ENCODE results near the gene P2RY4.

Gene P2RY4

GRCh38 chrX:70268034-70268433 lies 8.0 kb upstream of the P2RY4 start, which contains the start of gene ARR3:
TSS of gene ARR3 (plus strand) at chrX:70268334. CDS start at chrX:70269386, 1,052 bp downstream.
- no peaks in the 10 kb centered on the region for H3K27me3 ChIP-seq (replicated peaks; ENCODE audit: control insufficient read depth, insufficient read depth, low read length, poor library complexity, severe bottlenecking)
- H3K4me1 ChIP-seq (ENCODE audit: control insufficient read depth, insufficient read depth, low read length, poor library complexity, severe bottlenecking) = no peaks in the 10 kb centered on the region
- DNase-seq = no peak
- H3K27ac ChIP-seq (ENCODE audit: insufficient read depth, low read length, poor library complexity, severe bottlenecking) = no peak within 1 kb of the TSS
- H3K36me3 ChIP-seq (ENCODE audit: control insufficient read depth, insufficient read depth, low read length) = no peaks in the 10 kb centered on the region
- H3K9me3 ChIP-seq (ENCODE audit: control insufficient read depth, low read length) = no peaks in the 10 kb centered on the region
- no peak within 1 kb of the TSS for H3K4me3 ChIP-seq (ENCODE audit: insufficient read depth, low read depth, low read length, poor library complexity, severe bottlenecking)

- no peak overlapping the region for H3K4me3 ChIP-seq (ENCODE audit: insufficient read depth, low read depth, low read length, poor library complexity, severe bottlenecking)
- no peaks in the 10 kb centered on the region for H3K27me3 ChIP-seq (replicated peaks; ENCODE audit: control insufficient read depth, insufficient read depth, low read length, poor library complexity, severe bottlenecking)
- no peak for DNase-seq
- no peaks in the 10 kb centered on the region for H3K4me1 ChIP-seq (ENCODE audit: control insufficient read depth, insufficient read depth, low read length, poor library complexity, severe bottlenecking)
- H3K27ac ChIP-seq (ENCODE audit: insufficient read depth, low read length, poor library complexity, severe bottlenecking) = no peak overlapping the region
- H3K36me3 ChIP-seq (ENCODE audit: control insufficient read depth, insufficient read depth, low read length) = no peaks in the 10 kb centered on the region
- no peaks in the 10 kb centered on the region for H3K9me3 ChIP-seq (ENCODE audit: control insufficient read depth, low read length)
These were observed 4.8 kb upstream of the P2RY4 start for GRCh38 chrX:70264784-70265183.

- no peaks in the 10 kb centered on the region for H3K36me3 ChIP-seq (ENCODE audit: control insufficient read depth, insufficient read depth, low read length)
- no peak overlapping the region for H3K27ac ChIP-seq (ENCODE audit: insufficient read depth, low read length, poor library complexity, severe bottlenecking)
- no peaks in the 10 kb centered on the region for H3K9me3 ChIP-seq (ENCODE audit: control insufficient read depth, low read length)
- no peak overlapping the region for H3K4me3 ChIP-seq (ENCODE audit: insufficient read depth, low read depth, low read length, poor library complexity, severe bottlenecking)
- DNase-seq = peak in 1 of 3 donors; percentile 0
- no peaks in the 10 kb centered on the region for H3K27me3 ChIP-seq (replicated peaks; ENCODE audit: control insufficient read depth, insufficient read depth, low read length, poor library complexity, severe bottlenecking)
- no peaks in the 10 kb centered on the region for H3K4me1 ChIP-seq (ENCODE audit: control insufficient read depth, insufficient read depth, low read length, poor library complexity, severe bottlenecking)
These were observed 3.1 kb upstream of the P2RY4 start for GRCh38 chrX:70262952-70263567.

DNA sequence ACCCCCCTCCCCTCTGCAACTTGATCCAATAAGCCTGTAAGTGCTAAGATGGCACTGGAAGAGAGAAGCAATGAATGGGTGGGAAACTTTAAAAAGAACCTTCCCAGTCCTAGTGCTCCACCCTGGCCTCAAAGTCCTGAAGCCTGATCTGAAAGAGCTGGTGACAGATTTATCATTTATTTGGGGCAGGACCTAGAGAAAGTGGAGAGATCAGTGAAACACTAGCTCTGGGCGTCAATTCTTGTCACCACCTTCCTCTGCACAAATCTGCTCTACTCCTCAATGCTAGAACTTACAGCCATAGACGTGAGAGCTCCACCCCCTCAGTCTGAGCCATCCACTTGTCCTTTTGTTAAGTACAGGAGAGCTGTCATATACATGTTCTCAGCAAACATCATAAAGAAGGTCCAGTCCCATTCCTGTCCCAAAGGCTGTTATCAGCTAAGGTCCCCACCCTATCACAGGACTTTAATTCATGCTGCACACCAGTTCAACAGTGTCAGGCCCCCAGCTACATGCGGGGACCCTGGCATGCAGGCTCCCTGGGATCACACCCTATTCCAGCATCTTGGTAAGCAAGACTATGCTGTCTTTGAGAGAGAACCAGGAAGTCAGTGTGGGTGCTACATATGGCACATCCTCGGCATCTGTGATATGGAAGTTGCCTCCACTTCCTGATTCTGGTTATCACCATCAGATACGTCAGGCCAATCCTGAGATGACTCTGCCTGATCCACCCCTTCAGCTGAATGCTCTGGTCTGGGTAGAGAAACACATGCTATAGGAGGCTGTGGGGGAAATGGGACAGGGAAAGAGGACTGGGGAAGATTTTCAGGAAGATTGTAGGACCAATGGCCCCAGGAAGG lies 2.3 kb downstream of the P2RY4 start:
- H3K9me3 ChIP-seq (ENCODE audit: control insufficient read depth, low read length) = no peaks in the 10 kb centered on the region
- H3K27ac ChIP-seq (ENCODE audit: insufficient read depth, low read length, poor library complexity, severe bottlenecking) = no peak overlapping the region
- DNase-seq = no peak

DNA sequence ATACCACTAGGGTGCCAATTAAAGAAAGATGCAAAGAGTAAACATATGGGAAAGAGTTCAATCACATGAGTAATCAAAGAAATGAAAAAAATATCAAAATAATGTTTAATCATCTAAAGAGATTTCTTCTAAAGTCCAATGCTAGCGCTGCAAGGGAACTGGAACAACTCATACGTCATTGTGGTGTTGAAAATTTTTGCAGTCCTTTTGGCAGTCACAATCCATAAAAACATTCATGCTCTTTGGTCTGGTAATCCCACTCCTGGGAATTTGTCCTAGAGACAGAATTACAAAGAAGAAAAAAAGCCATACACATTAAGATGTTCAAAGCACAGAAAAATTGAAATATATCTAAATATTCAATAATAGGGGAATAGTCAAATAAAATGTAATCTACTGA lies 4.6 kb downstream of the P2RY4 start:
- H3K36me3 ChIP-seq (ENCODE audit: control insufficient read depth, insufficient read depth, low read length) = no peaks in the 10 kb centered on the region
- no peak for DNase-seq
- no peak overlapping the region for H3K27ac ChIP-seq (ENCODE audit: insufficient read depth, low read length, poor library complexity, severe bottlenecking)
- no peaks in the 10 kb centered on the region for H3K9me3 ChIP-seq (ENCODE audit: control insufficient read depth, low read length)
- no peak overlapping the region for H3K4me3 ChIP-seq (ENCODE audit: insufficient read depth, low read depth, low read length, poor library complexity, severe bottlenecking)
- no peaks in the 10 kb centered on the region for H3K4me1 ChIP-seq (ENCODE audit: control insufficient read depth, insufficient read depth, low read length, poor library complexity, severe bottlenecking)
- H3K27me3 ChIP-seq (replicated peaks; ENCODE audit: control insufficient read depth, insufficient read depth, low read length, poor library complexity, severe bottlenecking) = no peaks in the 10 kb centered on the region

More for the DNA sequence above, 2.3 kb downstream of the P2RY4 start:
- Histone ChIP-seq H3K4me1 (ENCODE audit: control insufficient read depth, insufficient read depth, low read length, poor library complexity, severe bottlenecking) (no peaks in the 10 kb centered on the region), H3K27me3 (replicated peaks; ENCODE audit: control insufficient read depth, insufficient read depth, low read length, poor library complexity, severe bottlenecking) (no peaks in the 10 kb centered on the region), H3K4me3 (ENCODE audit: insufficient read depth, low read depth, low read length, poor library complexity, severe bottlenecking) (no peak overlapping the region), H3K36me3 (ENCODE audit: control insufficient read depth, insufficient read depth, low read length) (no peaks in the 10 kb centered on the region)

DNA sequence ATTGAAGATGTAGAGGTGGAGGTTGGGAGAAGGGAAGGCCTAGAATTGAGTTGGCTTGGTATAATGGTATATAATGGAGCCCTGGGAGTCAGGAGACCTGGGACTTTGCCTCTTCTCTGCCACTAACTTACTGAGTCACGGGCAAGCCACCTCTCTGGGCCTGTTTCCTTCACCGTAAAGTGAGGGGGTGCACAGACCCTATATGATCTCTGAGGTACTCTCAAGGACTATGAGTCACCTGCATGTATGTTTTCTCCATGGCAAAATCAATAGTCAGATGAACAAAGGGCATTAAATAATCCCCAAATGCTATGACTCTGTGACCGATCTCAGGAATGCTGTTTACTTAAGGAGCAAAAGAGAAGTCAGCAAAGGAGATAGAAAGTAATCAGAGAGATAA lies 5.1 kb downstream of the P2RY4 start:
- Histone ChIP-seq H3K9me3 (ENCODE audit: control insufficient read depth, low read length) (no peaks in the 10 kb centered on the region), H3K36me3 (ENCODE audit: control insufficient read depth, insufficient read depth, low read length) (no peaks in the 10 kb centered on the region), H3K27ac (ENCODE audit: insufficient read depth, low read length, poor library complexity, severe bottlenecking) (no peak overlapping the region), H3K4me3 (ENCODE audit: insufficient read depth, low read depth, low read length, poor library complexity, severe bottlenecking) (no peak overlapping the region), H3K27me3 (replicated peaks; ENCODE audit: control insufficient read depth, insufficient read depth, low read length, poor library complexity, severe bottlenecking) (no peaks in the 10 kb centered on the region), H3K4me1 (ENCODE audit: control insufficient read depth, insufficient read depth, low read length, poor library complexity, severe bottlenecking) (no peaks in the 10 kb centered on the region)
- no peak for DNase-seq

DNA sequence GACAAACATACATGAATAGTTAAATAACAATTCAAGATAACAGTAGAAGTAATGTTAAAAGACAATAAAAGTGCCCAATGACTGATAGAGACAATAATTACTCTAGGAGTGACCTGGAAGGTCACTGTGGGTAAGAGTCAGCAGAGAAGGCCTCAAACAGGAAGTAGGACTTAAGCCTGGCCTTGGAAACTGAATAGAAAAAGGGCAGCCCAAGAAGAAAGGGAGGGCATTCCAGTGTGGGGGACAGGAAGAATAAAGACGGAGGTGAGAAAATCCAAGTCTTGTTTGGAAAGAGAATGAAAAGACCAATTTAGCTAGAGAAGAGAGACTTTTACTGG lies 6.0 kb downstream of the P2RY4 start:
- H3K27me3 ChIP-seq (replicated peaks; ENCODE audit: control insufficient read depth, insufficient read depth, low read length, poor library complexity, severe bottlenecking) = no peaks in the 10 kb centered on the region
- no peaks in the 10 kb centered on the region for H3K36me3 ChIP-seq (ENCODE audit: control insufficient read depth, insufficient read depth, low read length)
- no peak for DNase-seq
- no peak overlapping the region for H3K27ac ChIP-seq (ENCODE audit: insufficient read depth, low read length, poor library complexity, severe bottlenecking)
- no peak overlapping the region for H3K4me3 ChIP-seq (ENCODE audit: insufficient read depth, low read depth, low read length, poor library complexity, severe bottlenecking)
- no peaks in the 10 kb centered on the region for H3K4me1 ChIP-seq (ENCODE audit: control insufficient read depth, insufficient read depth, low read length, poor library complexity, severe bottlenecking)
- H3K9me3 ChIP-seq (ENCODE audit: control insufficient read depth, low read length) = no peaks in the 10 kb centered on the region

DNA sequence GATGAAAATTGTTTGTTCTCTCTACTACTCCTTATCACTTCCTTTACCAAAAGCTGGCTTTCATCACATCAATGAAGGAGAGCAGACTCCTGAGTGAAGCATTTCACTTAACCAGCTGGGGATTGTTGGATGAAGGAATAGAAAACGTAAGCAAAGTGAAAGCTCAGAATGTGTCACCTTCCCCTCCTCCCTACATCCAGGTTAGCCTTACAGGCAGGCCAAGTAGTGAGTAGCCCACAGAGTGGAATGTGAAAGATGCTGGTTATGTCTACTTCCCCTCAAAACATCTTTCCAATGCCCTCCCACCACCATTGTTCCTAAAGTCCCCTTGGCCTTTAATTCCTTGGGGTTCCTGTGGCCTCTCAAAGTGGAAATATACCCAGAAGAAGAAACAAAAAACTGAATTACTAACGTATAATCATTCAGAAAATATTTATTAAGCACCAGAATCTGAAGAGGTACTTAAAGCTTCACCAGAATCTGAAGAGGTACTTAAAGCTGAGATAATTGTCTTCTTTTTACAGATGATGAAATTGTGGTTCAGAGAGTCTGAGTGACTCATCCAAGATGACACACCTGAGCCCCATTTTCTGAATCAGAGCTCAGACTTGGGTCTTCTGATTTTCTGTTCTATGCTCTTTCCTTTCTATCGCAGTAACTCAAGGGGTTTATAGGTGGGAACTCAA lies 6.5 kb downstream of the P2RY4 start:
- no peaks in the 10 kb centered on the region for H3K36me3 ChIP-seq (ENCODE audit: control insufficient read depth, insufficient read depth, low read length)
- H3K27ac ChIP-seq (ENCODE audit: insufficient read depth, low read length, poor library complexity, severe bottlenecking) = no peak overlapping the region
- no peak for DNase-seq

DNA sequence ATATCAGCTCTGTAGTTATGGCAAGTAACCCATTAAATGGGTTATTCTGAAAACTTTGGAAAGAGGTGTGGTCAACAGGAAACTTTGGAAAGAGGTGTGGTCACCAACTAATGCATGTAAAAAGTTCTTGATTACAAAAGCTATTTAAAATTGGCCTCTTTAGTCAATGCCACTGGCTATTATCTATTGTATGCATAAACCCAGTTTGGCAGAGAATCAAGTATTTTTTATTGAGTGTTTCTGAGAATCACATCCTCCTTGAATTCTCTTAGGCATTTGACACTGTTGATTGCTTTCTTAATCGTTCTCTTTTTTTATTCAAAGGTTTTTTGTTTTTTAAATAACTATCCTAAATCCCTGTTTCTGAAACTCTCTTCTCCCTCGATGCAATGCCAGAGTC lies 7.5 kb downstream of the P2RY4 start:
- no peaks in the 10 kb centered on the region for H3K36me3 ChIP-seq (ENCODE audit: control insufficient read depth, insufficient read depth, low read length)
- H3K4me1 ChIP-seq (ENCODE audit: control insufficient read depth, insufficient read depth, low read length, poor library complexity, severe bottlenecking) = no peaks in the 10 kb centered on the region
- H3K4me3 ChIP-seq (ENCODE audit: insufficient read depth, low read depth, low read length, poor library complexity, severe bottlenecking) = no peak overlapping the region
- no peak overlapping the region for H3K27ac ChIP-seq (ENCODE audit: insufficient read depth, low read length, poor library complexity, severe bottlenecking)
- DNase-seq = no peak
- no peaks in the 10 kb centered on the region for H3K27me3 ChIP-seq (replicated peaks; ENCODE audit: control insufficient read depth, insufficient read depth, low read length, poor library complexity, severe bottlenecking)
- no peaks in the 10 kb centered on the region for H3K9me3 ChIP-seq (ENCODE audit: control insufficient read depth, low read length)

More for the DNA sequence above, 6.5 kb downstream of the P2RY4 start:
- no peak overlapping the region for H3K4me3 ChIP-seq (ENCODE audit: insufficient read depth, low read depth, low read length, poor library complexity, severe bottlenecking)
- H3K27me3 ChIP-seq (replicated peaks; ENCODE audit: control insufficient read depth, insufficient read depth, low read length, poor library complexity, severe bottlenecking) = no peaks in the 10 kb centered on the region
- H3K9me3 ChIP-seq (ENCODE audit: control insufficient read depth, low read length) = no peaks in the 10 kb centered on the region
- H3K4me1 ChIP-seq (ENCODE audit: control insufficient read depth, insufficient read depth, low read length, poor library complexity, severe bottlenecking) = no peaks in the 10 kb centered on the region

DNA sequence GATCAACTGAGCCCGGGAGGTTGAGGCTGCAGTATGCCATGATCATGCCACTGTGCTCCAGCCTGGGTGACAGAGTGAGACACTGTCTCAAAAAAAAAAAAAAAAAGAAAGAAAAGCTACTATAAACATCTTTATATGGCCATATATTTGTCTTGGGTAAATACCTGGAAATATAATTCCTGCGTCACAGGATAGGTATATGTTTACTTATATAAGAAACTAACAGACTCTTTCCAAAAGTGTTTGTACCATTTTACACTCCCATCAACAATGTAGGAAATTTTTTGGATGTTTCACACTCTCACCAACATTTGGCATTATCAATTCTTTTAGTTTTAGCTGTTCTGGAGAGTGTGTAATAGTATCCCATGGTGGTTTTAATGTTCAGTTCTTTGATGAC lies 12.8 kb downstream of the P2RY4 start:
- H3K36me3 ChIP-seq (ENCODE audit: control insufficient read depth, insufficient read depth, low read length) = no peaks in the 10 kb centered on the region

More for the DNA sequence above, 12.8 kb downstream of the P2RY4 start:
- H3K27ac ChIP-seq (ENCODE audit: insufficient read depth, low read length, poor library complexity, severe bottlenecking) = no peak overlapping the region
- no peaks in the 10 kb centered on the region for H3K9me3 ChIP-seq (ENCODE audit: control insufficient read depth, low read length)
- H3K27me3 ChIP-seq (replicated peaks; ENCODE audit: control insufficient read depth, insufficient read depth, low read length, poor library complexity, severe bottlenecking) = no peaks in the 10 kb centered on the region
- no peaks in the 10 kb centered on the region for H3K4me1 ChIP-seq (ENCODE audit: control insufficient read depth, insufficient read depth, low read length, poor library complexity, severe bottlenecking)
- DNase-seq = no peak
- H3K4me3 ChIP-seq (ENCODE audit: insufficient read depth, low read depth, low read length, poor library complexity, severe bottlenecking) = no peak overlapping the region
